SK-N-SH (cell line): ENCODE measurements around the gene GJD3. TPM values are rescaled to one million over a fixed set of nuclear protein-coding genes. Genes with fewer than 3 reads are reported as not detected.
"Not testable (repeated sequence)": the region's sequence is repeated elsewhere in the genome, so short reads cannot be mapped to it uniquely, and the experiment has no call there.

ENCODE experiments used
- CTCF ChIA-PET: fragments of 300-600, 350-600 bp; formaldehyde crosslinking; extraction: SDS; loops from one replicate; lab custom pipeline; 2021; lab: Yijun Ruan, JAX
- POLR2A ChIA-PET: fragments of 350-600 bp; sonication (Branson Sonifier 250); formaldehyde crosslinking; extraction: SDS; loops from one replicate; lab custom pipeline; 2020; ENCODE audit warnings: antibody characterized with exemption, inconsistent platforms; lab: Yijun Ruan, JAX
- DNase-seq: peaks from one replicate; pipeline ENCODE4 v3.0.0; 2012
- H2AFZ ChIP-seq: fragments of 200-600 bp; sonication (generic); 2 replicates; pipeline ENCODE4 v1.8.1; 2016; ENCODE audit warnings: antibody characterized with exemption, mild to moderate bottlenecking, low read depth
- H3F3A ChIP-seq: fragments of 200-600 bp; sonication (generic); replicated peaks from 2 replicates; pipeline ENCODE3; 2016; ENCODE audit warnings: antibody characterized with exemption, mild to moderate bottlenecking; ENCODE audit not compliant: insufficient read depth
- H3K27ac ChIP-seq, 2 experiments: fragments of 200-500 bp in 1 of 2; fragments of 200-600 bp in 1 of 2; sonication (Bioruptor generic) in 1 of 2; sonication (generic), shearing (Covaris generic) in 1 of 2; 2 replicates each; pipeline versions ENCODE4 v1.5.1 to v1.6.1; 2014 to 2016; ENCODE audit warnings: low read depth in 2 of 2, inconsistent platforms in 1 of 2, low read length in 1 of 2, mild to moderate bottlenecking in 1 of 2, mixed read lengths in 1 of 2
- H3K27me3 ChIP-seq: fragments of 200-600 bp; sonication (generic), shearing (Covaris generic); 2 replicates; pipeline ENCODE4 v1.6.1; 2016; ENCODE audit warnings: mixed run types; ENCODE audit not compliant: insufficient read depth
- H3K36me3 ChIP-seq, 2 experiments: fragments of 200-500 bp in 1 of 2; fragments of 200-600 bp in 1 of 2; sonication (Bioruptor generic) in 1 of 2; sonication (generic) in 1 of 2; replicated peaks in 1 of 2; 2 replicates each; pipeline versions ENCODE3 to v1.5.1; 2014 to 2016; ENCODE audit warnings: low read length in 1 of 2, mild to moderate bottlenecking in 1 of 2; ENCODE audit not compliant: insufficient read depth in 2 of 2, control insufficient read depth in 1 of 2
- H3K4me1 ChIP-seq, 2 experiments: fragments of 200-500 bp in 1 of 2; fragments of 200-600 bp in 1 of 2; sonication (Bioruptor generic) in 1 of 2; sonication (generic), shearing (Covaris generic) in 1 of 2; 2 replicates each; pipeline versions ENCODE4 v1.5.1 to v1.6.1; 2014 to 2016; ENCODE audit warnings: low read depth in 1 of 2, low read length in 1 of 2, mixed run types in 1 of 2; ENCODE audit not compliant: insufficient read depth in 2 of 2, control insufficient read depth in 1 of 2
- H3K4me2 ChIP-seq: fragments of 200-600 bp; sonication (generic), shearing (Covaris generic); 2 replicates; pipeline ENCODE4 v1.6.1; 2017; ENCODE audit warnings: mixed run types
- H3K4me3 ChIP-seq, 2 experiments: fragments of 200-500 bp in 1 of 2; fragments of 200-600 bp in 1 of 2; sonication (Bioruptor generic) in 1 of 2; sonication (generic), shearing (Covaris generic) in 1 of 2; 2 replicates each; pipeline versions ENCODE4 v1.5.1 to v1.8.1; 2014 to 2016; ENCODE audit warnings: low read depth in 2 of 2, inconsistent platforms in 1 of 2, low read length in 1 of 2, mild to moderate bottlenecking in 1 of 2, mixed read lengths in 1 of 2, moderate library complexity in 1 of 2
- H3K79me2 ChIP-seq: fragments of 200-600 bp; sonication (generic); 2 replicates; pipeline ENCODE4 v1.8.1; 2017; ENCODE audit warnings: mild to moderate bottlenecking; ENCODE audit not compliant: insufficient read depth
- H3K9ac ChIP-seq: fragments of 200-600 bp; sonication (generic); 2 replicates; pipeline ENCODE4 v1.6.1; 2017; ENCODE audit warnings: mixed run types
- H3K9me2 ChIP-seq: fragments of 200-600 bp; sonication (generic); 2 replicates; pipeline ENCODE4 v1.6.1; 2017; ENCODE audit warnings: mixed run types
- H3K9me3 ChIP-seq: fragments of 200-600 bp; sonication (generic); 2 replicates; pipeline ENCODE4 v1.6.1; 2017; ENCODE audit warnings: mixed run types, mild to moderate bottlenecking, moderate library complexity
- H4K20me1 ChIP-seq: fragments of 200-600 bp; sonication (generic); 2 replicates; pipeline ENCODE4 v1.6.1; 2017; ENCODE audit warnings: mild to moderate bottlenecking, mixed run types; ENCODE audit not compliant: insufficient read depth
- CTCF ChIP-seq: fragments of 200-600 bp; sonication (generic); IDR thresholded peaks from 2 replicates; pipeline ENCODE4 v1.6.1; 2017; ENCODE audit warnings: antibody characterized with exemption, mild to moderate bottlenecking, moderate library complexity
- EZH2phosphoT487 ChIP-seq: fragments of 200-600 bp; sonication (generic); IDR thresholded peaks from 2 replicates; pipeline ENCODE4 v1.6.1; 2017; ENCODE audit warnings: low read depth, mixed run types, mild to moderate bottlenecking, antibody characterized with exemption, moderate library complexity, borderline replicate concordance
- FOSL2 ChIP-seq: IDR thresholded peaks from 2 replicates; pipeline ENCODE4 v1.4.0; 2012; ENCODE audit warnings: low read depth, mild to moderate bottlenecking, moderate library complexity, borderline replicate concordance
- GABPA ChIP-seq: IDR thresholded peaks from 2 replicates; pipeline ENCODE4 v1.4.0; 2012; ENCODE audit warnings: low read depth, mild to moderate bottlenecking
- GATA2 ChIP-seq: sonication (generic); formaldehyde crosslinking; IDR thresholded peaks from 2 replicates; pipeline ENCODE4 v1.5.0; 2020; ENCODE audit warnings: mild to moderate bottlenecking, missing genetic modification reagents
- MEF2A ChIP-seq: IDR thresholded peaks from 2 replicates; pipeline ENCODE4 v1.4.0; 2012; ENCODE audit warnings: low read depth, borderline replicate concordance
- MXI1 ChIP-seq: IDR thresholded peaks from 2 replicates; pipeline ENCODE4 v1.6.1; 2012; ENCODE audit warnings: mild to moderate bottlenecking, low read depth, low read length, improper control_type of control experiment
- NFIC ChIP-seq: IDR thresholded peaks from 2 replicates; pipeline ENCODE4 v1.4.0; 2012; ENCODE audit warnings: borderline replicate concordance
- NRF1 ChIP-seq: IDR thresholded peaks from 2 replicates; pipeline ENCODE4 v1.6.1; 2012; ENCODE audit warnings: low read depth, mild to moderate bottlenecking, low read length
- POLR2AphosphoS5 ChIP-seq: IDR thresholded peaks from 2 replicates; pipeline ENCODE4 v1.6.1; 2012; ENCODE audit warnings: low read depth, low read length
- RAD21 ChIP-seq: IDR thresholded peaks from 2 replicates; pipeline ENCODE4 v1.6.1; 2012; ENCODE audit warnings: mild to moderate bottlenecking, low read length
- RCOR1 ChIP-seq: fragments of 150-350 bp; IDR thresholded peaks from 2 replicates; pipeline ENCODE4 v1.6.1; 2017; ENCODE audit warnings: antibody characterized with exemption, low read length
- RXRA ChIP-seq: IDR thresholded peaks from 2 replicates; pipeline ENCODE4 v1.4.0; 2012; ENCODE audit warnings: low read depth, mild to moderate bottlenecking, borderline replicate concordance
- SIN3A ChIP-seq: IDR thresholded peaks from 2 replicates; pipeline ENCODE4 v1.6.1; 2012; ENCODE audit warnings: low read depth, mild to moderate bottlenecking, low read length, moderate library complexity, borderline replicate concordance
- TCF12 ChIP-seq: IDR thresholded peaks from 2 replicates; pipeline ENCODE4 v1.4.0; 2012
- TEAD4 ChIP-seq: IDR thresholded peaks from 2 replicates; pipeline ENCODE4 v1.4.0; 2012; ENCODE audit warnings: mild to moderate bottlenecking, borderline replicate concordance; ENCODE audit not compliant: insufficient read depth
- YY1 ChIP-seq: IDR thresholded peaks from 2 replicates; pipeline ENCODE4 v1.4.0; 2012; ENCODE audit warnings: low read depth, mild to moderate bottlenecking
- WGBS: methylation state at CpG from one replicate; pipeline ENCODE4 v1.1.6; 2017; ENCODE audit warnings: low lambda C conversion rate; 5-methylcytosine and 5-hydroxymethylcytosine counted together
- polyA plus RNA-seq, 3 experiments: library from polyadenylated mRNA; depleted of rRNA; stranded (reverse); fragments of >200 nt; gene quantifications; 2 replicates each; pipeline ENCODE4 v1.2.3, GENCODE V29; 2012
- TF ChIP-seq, protein P1 (sequence below): IDR thresholded peaks from 2 replicates; pipeline ENCODE4 v1.4.0; 2012; ENCODE audit warnings: low read depth, borderline replicate concordance
- TF ChIP-seq, protein P2 (sequence below): IDR thresholded peaks from 2 replicates; pipeline ENCODE4 v1.6.1; 2012; ENCODE audit warnings: mild to moderate bottlenecking, low read depth, low read length, moderate library complexity

The GJD3 gene
- polyA plus RNA-seq, 1 of the 3 experiments (the other 2 are of a cell fraction) = not detected

DNA sequence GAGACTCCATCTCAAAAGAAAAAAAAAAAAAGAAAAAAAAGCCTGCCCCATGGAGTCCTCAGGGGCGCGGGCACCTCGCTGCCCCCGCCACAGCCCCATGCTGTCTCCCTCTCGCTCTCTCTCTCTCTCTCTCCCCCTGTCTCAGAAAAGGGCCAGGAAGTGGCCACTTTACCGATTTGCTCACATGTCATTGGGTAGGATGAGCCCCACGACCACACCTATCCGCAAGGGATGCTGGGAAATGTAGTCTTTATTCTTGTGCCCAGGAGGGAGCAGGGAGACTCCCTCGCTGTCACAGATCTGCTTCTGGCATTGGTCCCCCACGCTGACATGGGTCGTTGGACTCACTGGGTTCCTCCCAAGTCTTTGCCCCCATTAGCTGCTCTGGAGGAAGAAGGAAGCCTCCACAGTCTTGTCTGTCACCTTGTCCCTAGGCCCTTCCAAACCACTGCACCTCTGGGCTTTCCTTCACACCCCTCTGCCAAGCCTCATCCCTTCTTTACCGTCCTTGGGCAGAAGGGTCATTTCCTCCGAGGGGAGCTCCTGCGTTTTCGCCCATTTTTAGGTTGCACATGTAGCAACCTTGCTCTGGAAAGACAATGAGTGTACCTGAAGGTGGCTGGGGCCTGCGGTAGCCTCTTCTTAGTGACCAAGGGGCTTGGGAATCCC lies 6.9 kb upstream of the GJD3 start (continued):
- TF ChIP-seq, protein P1, sequence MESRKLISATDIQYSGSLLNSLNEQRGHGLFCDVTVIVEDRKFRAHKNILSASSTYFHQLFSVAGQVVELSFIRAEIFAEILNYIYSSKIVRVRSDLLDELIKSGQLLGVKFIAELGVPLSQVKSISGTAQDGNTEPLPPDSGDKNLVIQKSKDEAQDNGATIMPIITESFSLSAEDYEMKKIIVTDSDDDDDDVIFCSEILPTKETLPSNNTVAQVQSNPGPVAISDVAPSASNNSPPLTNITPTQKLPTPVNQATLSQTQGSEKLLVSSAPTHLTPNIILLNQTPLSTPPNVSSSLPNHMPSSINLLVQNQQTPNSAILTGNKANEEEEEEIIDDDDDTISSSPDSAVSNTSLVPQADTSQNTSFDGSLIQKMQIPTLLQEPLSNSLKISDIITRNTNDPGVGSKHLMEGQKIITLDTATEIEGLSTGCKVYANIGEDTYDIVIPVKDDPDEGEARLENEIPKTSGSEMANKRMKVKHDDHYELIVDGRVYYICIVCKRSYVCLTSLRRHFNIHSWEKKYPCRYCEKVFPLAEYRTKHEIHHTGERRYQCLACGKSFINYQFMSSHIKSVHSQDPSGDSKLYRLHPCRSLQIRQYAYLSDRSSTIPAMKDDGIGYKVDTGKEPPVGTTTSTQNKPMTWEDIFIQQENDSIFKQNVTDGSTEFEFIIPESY = no peak
- TF ChIP-seq FOSL2 = no peak
- TF ChIP-seq NFIC = no peak
- TF ChIP-seq MXI1 = no peak
- TF ChIP-seq CTCF = no peak
- no peak for TF ChIP-seq NRF1

DNA sequence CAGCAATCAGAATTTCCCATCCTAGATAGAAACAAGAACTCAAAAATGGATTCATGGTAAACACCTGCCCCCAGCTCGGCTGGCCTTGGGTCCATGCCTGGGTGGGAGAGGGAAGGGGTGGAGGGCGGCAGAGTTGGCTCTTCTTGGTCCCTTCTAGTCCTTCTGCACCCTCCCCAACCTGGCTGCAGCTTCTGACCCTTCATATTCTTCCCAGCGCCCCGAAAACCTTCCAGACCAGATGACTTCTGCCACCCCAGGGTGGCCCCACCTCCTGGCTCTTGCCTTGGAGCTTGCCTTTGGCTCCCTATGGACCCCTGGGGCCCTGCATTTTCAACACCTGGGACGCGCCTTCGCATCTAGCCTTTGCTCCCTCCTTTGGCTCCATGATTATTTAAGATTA lies 5.4 kb upstream of the GJD3 start:
- no peaks in the 10 kb centered on the region for H3F3A ChIP-seq
- no peak overlapping the region for H3K9ac ChIP-seq
- no peak for TF ChIP-seq TCF12
- no peak for TF ChIP-seq EZH2phosphoT487
- TF ChIP-seq YY1 = no peak
- TF ChIP-seq GABPA = no peak
- no peak for TF ChIP-seq GATA2 (CRISPR knock-in tag)
- no peak for TF ChIP-seq POLR2AphosphoS5
- no peak for TF ChIP-seq FOSL2
- TF ChIP-seq, protein P2, sequence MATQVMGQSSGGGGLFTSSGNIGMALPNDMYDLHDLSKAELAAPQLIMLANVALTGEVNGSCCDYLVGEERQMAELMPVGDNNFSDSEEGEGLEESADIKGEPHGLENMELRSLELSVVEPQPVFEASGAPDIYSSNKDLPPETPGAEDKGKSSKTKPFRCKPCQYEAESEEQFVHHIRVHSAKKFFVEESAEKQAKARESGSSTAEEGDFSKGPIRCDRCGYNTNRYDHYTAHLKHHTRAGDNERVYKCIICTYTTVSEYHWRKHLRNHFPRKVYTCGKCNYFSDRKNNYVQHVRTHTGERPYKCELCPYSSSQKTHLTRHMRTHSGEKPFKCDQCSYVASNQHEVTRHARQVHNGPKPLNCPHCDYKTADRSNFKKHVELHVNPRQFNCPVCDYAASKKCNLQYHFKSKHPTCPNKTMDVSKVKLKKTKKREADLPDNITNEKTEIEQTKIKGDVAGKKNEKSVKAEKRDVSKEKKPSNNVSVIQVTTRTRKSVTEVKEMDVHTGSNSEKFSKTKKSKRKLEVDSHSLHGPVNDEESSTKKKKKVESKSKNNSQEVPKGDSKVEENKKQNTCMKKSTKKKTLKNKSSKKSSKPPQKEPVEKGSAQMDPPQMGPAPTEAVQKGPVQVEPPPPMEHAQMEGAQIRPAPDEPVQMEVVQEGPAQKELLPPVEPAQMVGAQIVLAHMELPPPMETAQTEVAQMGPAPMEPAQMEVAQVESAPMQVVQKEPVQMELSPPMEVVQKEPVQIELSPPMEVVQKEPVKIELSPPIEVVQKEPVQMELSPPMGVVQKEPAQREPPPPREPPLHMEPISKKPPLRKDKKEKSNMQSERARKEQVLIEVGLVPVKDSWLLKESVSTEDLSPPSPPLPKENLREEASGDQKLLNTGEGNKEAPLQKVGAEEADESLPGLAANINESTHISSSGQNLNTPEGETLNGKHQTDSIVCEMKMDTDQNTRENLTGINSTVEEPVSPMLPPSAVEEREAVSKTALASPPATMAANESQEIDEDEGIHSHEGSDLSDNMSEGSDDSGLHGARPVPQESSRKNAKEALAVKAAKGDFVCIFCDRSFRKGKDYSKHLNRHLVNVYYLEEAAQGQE = no peak
- no peak for TF ChIP-seq NFIC
- TF ChIP-seq MEF2A = no peak
- no peak for TF ChIP-seq RAD21
- no peak for TF ChIP-seq RCOR1
- no peak for TF ChIP-seq SIN3A
- no peak for TF ChIP-seq RXRA
- no peak for TF ChIP-seq TEAD4
- no peaks in the 10 kb centered on the region for H3K9me2 ChIP-seq
- no peak overlapping the region for H2AFZ ChIP-seq
- H3K4me3 ChIP-seq = no peak overlapping the region
- H3K27ac ChIP-seq = no peak overlapping the region
- no peaks in the 10 kb centered on the region for H3K27me3 ChIP-seq
- H3K9me3 ChIP-seq = no peaks in the 10 kb centered on the region
- H3K79me2 ChIP-seq = no peaks in the 10 kb centered on the region
- no peak overlapping the region for H3K4me2 ChIP-seq
- H3K36me3 ChIP-seq = no peaks in the 10 kb centered on the region
- CTCF ChIA-PET = interaction anchor here (1.2 kb wide), 1 partner anchor 163 kb away, joined by 3 read pairs; no protein-coding TSS in a partner anchor
- H4K20me1 ChIP-seq = no peaks in the 10 kb centered on the region
- DNase-seq = no peak
- no peaks in the 10 kb centered on the region; a peak in 1 of 4 replicates for H3K4me1 ChIP-seq
- WGBS = 89% methylated on average over 5 of the region's 7 CpGs
- POLR2A ChIA-PET = no interaction called here

DNA sequence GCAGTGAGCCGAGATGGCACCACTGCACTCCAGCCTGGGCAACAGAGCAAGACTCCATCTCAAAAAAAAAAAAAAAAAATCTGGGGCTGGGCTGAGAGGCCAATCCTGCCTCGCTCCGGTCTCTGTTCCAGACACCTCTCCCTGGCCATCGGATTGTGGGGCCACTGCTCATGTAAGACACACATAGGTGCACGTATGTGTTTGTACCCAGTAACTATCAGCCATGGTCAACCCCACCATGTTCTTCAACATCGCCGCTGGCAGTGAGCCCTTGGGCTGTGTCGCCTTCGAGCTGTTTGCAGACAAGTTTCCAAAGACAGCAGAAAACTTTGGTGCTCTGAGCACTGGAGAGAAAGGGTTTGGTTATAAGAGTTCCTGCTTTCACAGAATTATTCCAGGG lies 3.2 kb upstream of the GJD3 start:
- CTCF ChIA-PET = interaction anchor here (0.9 to 17.4 kb wide), 5 partner anchors 10 to 169 kb away, joined by 3 to 261 read pairs (median 4); no protein-coding TSS in a partner anchor
- H3F3A ChIP-seq = not testable (repeated sequence)

More for the DNA sequence above, 3.2 kb upstream of the GJD3 start:
- H3K9ac ChIP-seq, H3K27me3 ChIP-seq, H2AFZ ChIP-seq, H3K36me3 ChIP-seq, H3K4me3 ChIP-seq, H3K9me2 ChIP-seq, H3K4me1 ChIP-seq, DNase-seq, POLR2A ChIA-PET, H4K20me1 ChIP-seq, H3K79me2 ChIP-seq, H3K9me3 ChIP-seq, H3K4me2 ChIP-seq, H3K27ac ChIP-seq: not testable (repeated sequence)
- whole genome bisulfite sequencing = 94% methylated on average over 9 of the region's 9 CpGs
